ENCODE data around the gene MBNL3.

DNA sequence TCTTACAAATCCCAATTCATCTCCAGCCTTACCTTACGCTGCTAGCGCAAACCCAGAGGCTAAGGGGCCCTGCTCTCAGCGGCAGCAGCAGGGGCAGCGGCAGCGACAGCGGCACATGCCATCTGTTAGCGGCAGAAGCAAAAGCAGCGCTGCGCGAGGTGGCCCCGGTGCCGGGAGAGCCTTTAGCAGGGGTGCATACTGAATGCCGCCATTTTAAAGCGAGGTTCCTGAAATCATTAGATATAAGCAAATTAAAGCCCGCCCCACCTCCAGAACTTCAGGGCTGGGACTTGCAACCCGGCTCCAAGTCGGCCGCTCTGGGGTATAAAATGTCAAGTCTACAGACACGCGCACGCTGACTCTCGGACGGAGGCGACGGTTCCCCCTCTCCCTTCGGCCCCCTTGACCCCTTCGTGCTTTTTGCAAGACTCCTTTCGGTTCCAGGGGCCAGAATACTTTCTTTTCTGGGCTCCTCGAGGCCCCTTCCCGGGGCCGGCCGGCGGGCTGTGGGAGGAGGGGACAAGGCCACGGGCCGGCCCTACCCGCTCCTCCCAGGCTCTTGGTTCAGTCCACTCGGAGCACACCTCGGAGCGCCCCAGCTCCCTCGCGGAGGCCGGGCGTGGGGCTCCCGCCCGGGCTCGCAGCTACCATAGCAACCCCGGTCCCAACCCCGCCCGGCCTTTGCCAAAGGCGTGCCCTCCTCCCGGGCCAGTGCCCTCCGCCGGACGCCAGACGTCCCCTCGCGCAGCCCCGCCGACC, at the start of gene MBNL3:
- TF ChIP-seq, protein P1, sequence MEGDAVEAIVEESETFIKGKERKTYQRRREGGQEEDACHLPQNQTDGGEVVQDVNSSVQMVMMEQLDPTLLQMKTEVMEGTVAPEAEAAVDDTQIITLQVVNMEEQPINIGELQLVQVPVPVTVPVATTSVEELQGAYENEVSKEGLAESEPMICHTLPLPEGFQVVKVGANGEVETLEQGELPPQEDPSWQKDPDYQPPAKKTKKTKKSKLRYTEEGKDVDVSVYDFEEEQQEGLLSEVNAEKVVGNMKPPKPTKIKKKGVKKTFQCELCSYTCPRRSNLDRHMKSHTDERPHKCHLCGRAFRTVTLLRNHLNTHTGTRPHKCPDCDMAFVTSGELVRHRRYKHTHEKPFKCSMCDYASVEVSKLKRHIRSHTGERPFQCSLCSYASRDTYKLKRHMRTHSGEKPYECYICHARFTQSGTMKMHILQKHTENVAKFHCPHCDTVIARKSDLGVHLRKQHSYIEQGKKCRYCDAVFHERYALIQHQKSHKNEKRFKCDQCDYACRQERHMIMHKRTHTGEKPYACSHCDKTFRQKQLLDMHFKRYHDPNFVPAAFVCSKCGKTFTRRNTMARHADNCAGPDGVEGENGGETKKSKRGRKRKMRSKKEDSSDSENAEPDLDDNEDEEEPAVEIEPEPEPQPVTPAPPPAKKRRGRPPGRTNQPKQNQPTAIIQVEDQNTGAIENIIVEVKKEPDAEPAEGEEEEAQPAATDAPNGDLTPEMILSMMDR (IDR thresholded peaks at IDR 0.05): no peak
- TF ChIP-seq POLR2A (IDR thresholded peaks at IDR 0.05) (no peak), POLR2AphosphoS5 (IDR thresholded peaks at IDR 0.05) (no peak)

Data from sigmoid colon (tissue), 4 donors.